ENCODE data around the gene PRKCB.
"Not testable (repeated sequence)": the region's sequence is repeated elsewhere in the genome, so short reads cannot be mapped to it uniquely, and the experiment has no call there.

The PRKCB gene

DNA sequence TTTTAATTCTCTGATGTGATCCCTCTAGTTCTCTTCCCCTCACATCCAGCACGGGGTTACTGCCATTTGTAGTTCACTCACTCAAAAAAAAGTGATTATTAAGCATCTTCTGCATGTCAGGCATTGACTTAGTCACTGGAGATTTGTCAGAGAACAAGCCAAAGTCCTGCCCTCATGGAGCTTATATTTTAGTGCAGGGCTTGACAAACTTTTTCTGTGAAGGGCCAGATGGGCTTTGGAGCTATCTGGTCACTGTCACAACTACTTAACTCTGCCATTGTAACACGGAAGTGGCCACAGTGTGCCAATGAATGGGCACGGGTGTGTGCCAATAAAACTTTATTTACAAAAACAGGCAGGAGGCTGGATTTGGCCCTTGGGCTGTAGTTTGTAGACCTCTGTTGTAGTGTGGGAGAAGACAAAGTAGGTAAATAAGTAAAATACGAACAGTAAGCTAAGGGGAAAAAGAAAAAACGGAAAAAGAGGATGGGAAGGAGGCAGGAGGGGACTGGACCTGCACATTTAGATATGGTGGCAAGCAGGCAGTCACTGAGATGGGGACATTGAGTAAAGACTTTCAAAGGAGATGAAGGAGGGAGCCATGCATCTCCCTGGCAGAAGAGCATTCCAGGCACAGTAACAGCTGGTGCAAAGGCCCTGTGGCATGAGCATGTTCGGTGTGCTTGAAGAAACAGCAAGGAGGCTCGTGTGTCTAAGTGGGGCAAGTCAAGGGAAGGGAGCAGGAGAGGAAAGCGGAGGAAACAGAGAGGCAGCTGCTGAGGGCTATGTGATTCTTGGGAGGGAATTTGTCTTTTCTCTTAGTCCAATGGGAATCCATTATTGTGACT is 217.5 kb downstream of the PRKCB start:
- DNase-seq, result no peak

- no peak for DNase-seq
Measured at GRCh38 chr16:24054741-24055491, 219.1 kb downstream of the PRKCB start.

- no peak for DNase-seq
Measured at GRCh38 chr16:24062270-24062817, 226.6 kb downstream of the PRKCB start.

- DNase-seq, result no peak
Measured at GRCh38 chr16:24069036-24069590, 233.3 kb downstream of the PRKCB start.

GRCh38 chr16:24070851-24071250 is 235.1 kb downstream of the PRKCB start:
- no peak for DNase-seq

GRCh38 chr16:24071666-24072360 is 236.0 kb downstream of the PRKCB start:
- no peak for DNase-seq

- no peak for DNase-seq
Measured at GRCh38 chr16:24073321-24073720, 237.5 kb downstream of the PRKCB start.

DNA sequence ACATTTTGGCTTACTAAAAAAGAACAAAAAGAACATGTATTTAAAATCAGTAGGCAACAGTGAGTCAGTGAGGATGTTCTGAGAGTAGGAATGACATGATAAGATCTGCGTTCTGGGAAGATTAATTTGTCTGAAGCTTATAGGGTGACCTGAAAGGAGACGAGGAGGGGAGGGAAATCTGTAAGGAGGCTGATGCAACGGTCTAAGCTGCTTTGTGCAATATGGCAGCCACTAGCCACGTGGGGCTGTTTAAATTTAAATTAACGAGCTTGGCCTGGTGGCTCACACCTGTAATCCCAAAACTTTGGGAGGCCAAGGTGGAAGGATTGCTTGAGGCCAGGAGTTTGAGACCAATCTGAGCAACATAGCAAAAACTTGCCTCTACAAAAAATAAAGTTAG is 238.8 kb downstream of the PRKCB start:
- no peak for DNase-seq

DNA sequence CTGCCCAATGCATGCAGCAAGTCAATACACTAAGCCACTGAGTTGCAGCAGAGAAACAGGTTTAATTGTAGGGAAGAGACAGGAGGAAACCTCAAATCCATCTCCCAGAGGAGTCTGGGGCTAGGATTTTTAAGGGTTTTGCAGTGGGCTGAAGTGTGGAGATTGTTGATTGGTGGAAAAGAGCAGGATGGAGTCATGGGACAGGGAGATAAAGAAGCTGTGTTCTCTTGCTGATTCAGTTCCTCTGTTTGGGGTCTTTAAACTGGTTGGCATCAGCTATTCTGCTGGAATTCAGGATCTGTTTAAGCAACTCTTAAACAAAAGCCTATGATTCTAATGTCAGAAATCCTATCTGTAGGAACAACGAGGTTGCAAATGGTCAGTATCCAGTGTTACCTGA is 239.5 kb downstream of the PRKCB start:
- DNase-seq, result no peak

DNA sequence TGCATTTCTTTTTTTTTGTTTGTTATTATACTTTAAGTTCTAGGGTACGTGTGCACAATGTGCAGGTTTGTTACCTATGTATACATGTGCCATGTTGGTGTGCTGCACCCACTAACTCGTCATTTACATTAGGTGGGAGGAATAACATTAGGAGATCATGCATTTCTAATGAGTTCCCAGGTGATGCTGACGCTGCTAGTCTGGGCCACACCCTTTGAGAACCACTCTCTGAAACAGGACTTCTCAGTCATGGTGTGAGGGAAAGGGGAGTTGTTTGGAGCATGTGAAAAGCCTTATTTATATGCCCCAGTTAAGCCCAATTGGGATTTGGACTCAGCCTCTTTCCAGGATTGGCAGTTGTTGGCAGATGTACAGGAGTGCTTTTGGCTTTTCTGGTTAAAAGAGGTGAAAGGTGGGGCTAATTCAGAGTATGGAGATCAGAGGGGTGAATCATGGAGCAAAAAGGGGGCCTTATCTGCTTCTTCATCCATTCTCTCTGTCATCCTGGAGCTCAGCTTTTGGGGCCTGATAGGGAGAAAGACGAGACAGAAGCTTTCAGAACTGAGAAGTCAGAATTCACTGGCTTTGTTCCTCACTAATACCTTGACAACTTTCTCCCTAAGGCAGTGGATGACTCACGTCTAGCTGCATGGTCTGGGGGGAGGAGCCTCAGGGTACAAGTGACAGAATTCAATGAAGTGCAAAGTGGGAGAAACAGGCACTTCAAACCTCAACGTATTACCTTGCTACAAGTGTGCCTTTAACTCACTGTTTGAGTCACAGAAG is 240.3 kb downstream of the PRKCB start:
- DNase-seq, result no peak

GRCh38 chr16:24077292-24077691 is 241.5 kb downstream of the PRKCB start:
- no peak for DNase-seq

DNA sequence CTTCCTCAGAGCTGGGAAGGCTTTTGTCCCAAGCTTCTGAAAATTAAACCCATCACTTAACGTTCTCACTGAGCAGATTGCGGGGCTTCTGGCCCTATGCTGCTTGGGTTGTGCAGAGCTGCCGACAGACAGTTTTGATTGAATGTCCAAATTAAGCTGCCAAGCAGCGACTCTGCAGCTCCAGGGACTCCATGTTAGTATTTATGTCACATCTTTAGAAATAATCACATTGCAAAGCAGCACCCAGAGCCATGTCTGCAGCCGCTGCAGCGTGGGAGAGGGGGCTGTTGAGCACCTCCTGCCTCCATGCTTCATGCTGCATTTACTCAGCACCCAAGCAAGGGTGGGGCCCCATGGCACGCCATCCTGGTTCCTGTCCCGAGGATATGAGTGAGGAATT is 242.2 kb downstream of the PRKCB start:
- no peak for DNase-seq

- no peak for DNase-seq
Measured at GRCh38 chr16:24085666-24086065, 249.9 kb downstream of the PRKCB start.

GRCh38 chr16:24087891-24088410 is 252.2 kb downstream of the PRKCB start:
- DNase-seq, result no peak

DNA sequence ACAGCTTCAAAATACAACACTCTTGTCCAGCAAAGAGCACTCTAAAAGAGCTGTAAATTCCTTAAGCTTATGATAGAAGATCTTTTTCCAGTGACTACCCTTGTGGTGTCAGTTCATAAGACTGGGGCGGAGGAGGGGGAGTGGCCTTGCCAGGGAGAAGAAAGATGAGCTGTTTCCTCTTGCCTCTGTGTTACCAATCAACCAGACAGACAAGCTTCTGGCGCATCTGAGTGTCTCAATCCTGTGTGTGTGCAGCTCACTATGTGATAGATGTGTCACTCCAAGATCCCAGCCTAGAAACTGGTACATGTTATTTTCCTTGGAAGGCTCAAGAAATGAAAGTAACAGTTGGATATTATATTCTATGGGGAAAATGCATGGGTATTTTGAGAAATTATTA is 253.0 kb downstream of the PRKCB start:
- DNase-seq, result no peak

- DNase-seq, result no peak
Measured at GRCh38 chr16:24091125-24091524, 255.3 kb downstream of the PRKCB start.

- DNase-seq, result no peak
Measured at GRCh38 chr16:24093049-24093448, 257.3 kb downstream of the PRKCB start.

GRCh38 chr16:24094660-24095059 is 258.9 kb downstream of the PRKCB start:
- DNase-seq, result no peak

DNA sequence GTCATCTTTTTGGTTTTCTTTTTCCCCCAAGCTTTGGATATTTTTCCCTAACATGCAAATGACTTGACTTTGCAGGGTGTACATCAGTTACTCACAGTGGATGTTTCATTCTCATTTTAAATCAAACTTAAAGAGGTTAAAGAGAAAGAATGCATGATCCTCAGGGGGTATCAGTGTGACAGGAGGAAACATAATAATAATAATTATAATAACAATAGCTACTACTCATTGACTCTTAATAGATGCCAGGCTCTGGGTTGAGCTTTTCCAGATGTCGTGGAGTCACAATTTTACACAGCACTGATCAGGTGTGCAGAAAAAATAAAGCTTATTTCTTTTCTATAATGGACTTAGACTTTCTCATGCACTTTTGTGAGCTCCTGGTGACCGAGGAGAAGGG is 263.1 kb downstream of the PRKCB start:
- DNase-seq, result no peak

- no peak for DNase-seq
Measured at GRCh38 chr16:24101431-24101830, 265.6 kb downstream of the PRKCB start.

DNA sequence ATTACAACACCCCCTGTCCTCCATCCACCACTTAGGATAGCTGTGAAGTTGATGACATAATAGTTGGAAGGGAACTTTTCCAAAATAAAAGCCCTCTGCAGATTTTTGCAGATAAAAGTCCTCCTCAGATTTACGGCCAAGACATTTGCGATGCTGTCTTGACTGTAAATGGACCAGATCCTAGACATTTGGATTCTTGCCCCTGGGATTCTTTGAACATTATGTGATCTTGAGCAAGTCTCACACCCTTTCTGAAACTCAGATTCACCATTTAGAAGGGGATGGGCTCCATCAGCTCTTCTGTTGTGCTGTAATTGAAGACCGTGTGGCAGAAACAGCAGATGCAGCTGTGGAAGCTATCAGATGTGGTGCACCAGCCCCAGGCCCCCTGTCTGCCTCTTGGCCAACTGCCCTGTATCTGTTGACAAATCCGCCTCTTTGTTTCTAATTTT is 266.5 kb downstream of the PRKCB start:
- no peak for DNase-seq

- not testable (repeated sequence) for DNase-seq
Measured at GRCh38 chr16:24105471-24105870, 269.7 kb downstream of the PRKCB start.

Measured in NCI-H2227 treated with DMSO at 0.1 percent for 48 hours (cell line).